GM18507 (cell line): Measurements from ENCODE around the gene FSTL3.
"Not testable (repeated sequence)": the region's sequence is repeated elsewhere in the genome, so short reads cannot be mapped to it uniquely, and the experiment has no call there.

Source experiments
- DNase-seq: peaks from one replicate; pipeline ENCODE4 v3.0.0; 2011; ENCODE audit warnings: low read depth; ENCODE audit not compliant: insufficient read length; ENCODE audit errors: extremely low spot score
- FAIRE-seq: peaks from 2 replicates; lab custom pipeline; 2011; peaks lifted over from hg19 to GRCh38; lab: Jason Lieb, UNC

FSTL3 gene

DNA sequence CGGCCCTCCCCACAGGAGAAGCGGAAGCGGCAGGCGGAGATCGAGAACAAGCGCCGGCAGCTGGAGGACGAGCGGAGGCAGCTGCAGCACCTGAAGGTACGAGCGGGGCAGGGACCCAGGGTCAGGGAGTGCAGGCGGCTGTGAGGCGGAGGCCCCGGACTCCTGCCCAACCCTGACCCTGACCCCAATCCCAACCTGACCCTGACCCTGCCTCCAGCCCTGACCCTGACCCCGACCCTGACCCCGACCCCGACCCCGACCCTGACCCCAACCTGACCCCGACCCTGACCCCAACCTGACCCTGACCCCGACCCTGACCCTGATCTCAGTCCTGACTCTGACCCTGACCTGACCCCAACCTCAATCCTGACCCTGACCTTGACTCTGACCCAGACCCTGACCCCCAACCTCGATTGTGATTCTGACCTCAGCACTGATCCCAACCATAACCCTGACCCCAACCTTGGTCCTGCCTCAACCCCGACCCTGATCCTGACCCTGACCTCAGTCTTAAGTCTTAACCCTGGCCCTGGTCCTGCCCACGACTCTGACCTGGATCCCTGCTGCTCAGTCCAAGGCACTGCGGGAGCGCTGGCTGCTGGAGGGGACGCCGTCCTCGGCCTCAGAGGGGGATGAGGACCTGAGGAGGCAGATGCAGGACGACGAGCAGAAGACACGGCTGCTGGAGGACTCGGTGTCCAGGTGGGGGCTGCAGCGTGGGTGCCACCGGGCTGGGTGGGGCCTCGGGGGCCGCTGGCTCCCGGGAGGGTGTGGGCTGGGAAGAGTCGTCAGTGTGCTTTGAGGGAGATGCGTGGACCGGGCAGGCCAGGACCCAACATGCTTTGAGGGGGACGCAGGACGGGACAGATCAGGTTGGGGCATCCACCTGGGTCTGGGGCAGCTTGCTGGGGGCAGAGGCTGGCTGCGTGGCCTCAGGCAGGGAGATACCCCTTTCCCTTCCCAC lies 51.1 kb downstream of the FSTL3 start:
- DNase-seq = no peak
- FAIRE-seq = no peak

- DNase-seq (no peak), FAIRE-seq (no peak)
These were observed 51.8 kb downstream of the FSTL3 start for GRCh38 chr19:728011-728410.

- not testable (repeated sequence) for DNase-seq, FAIRE-seq
These were observed 53.4 kb downstream of the FSTL3 start for GRCh38 chr19:729564-729963.

GRCh38 chr19:729965-730668 lies 53.9 kb downstream of the FSTL3 start:
- DNase-seq (no peak), FAIRE-seq (no peak)

- FAIRE-seq = no peak
- DNase-seq = no peak
These were observed 54.8 kb downstream of the FSTL3 start for GRCh38 chr19:731000-731399.

DNA sequence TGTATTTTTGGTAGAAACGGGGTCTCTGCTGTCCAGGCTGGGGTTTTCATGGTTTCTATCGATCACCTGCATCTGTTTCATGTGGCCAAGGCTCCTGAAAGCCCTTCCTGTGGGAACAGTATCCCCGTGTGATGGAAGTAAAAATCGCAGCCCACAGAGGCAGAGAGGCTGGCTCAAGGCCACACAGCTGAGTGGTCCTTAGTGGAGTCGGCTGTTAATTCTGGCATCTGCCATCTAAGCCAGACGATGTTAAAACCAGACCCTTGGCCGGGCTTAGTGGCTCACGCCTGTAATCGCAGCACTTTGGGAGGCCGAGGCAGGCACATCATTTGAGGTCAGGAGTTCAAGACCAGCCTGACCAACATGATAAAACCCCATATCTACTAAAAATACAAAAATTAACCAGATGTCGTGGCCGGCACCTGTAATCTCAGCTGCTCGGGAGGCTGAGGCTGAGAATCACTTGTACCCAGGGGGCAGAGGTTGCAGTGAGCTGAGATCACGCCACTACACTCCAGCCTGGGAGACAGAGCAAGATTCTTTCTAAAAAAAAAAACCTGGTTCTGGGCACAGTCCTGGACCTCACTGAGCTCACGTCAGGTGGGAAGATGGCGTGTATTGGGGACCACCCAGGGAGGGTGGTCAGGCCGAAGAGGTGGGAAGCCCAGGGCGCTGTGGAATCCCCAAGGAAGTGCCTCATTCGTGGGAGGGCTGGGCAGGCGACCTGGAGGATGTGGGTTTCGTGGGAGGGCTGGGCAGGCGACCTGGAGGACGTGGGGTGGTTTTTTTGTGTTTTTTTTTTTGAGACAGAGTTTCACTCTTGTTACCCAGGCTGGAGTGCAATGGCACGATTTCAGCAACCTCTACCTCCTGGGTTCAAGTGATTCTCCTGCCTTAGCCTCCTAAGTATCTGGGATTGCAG lies 56.2 kb downstream of the FSTL3 start:
- DNase-seq (no peak), FAIRE-seq (no peak)
